AG09319 (cell line): ENCODE measurements around the gene SLC9A2.

Experiments
- DNase-seq: peaks from one replicate; pipeline ENCODE4 v3.0.0-alpha.2; 2010; ENCODE audit warnings: low read depth; ENCODE audit errors: extremely low read depth
- TF ChIP-seq, protein P1 (sequence below): IDR thresholded peaks from 2 replicates; pipeline ENCODE4 v1.5.1; 2011; ENCODE audit warnings: low read depth, mild to moderate bottlenecking, inconsistent platforms, low read length, moderate library complexity

The SLC9A2 gene

DNA sequence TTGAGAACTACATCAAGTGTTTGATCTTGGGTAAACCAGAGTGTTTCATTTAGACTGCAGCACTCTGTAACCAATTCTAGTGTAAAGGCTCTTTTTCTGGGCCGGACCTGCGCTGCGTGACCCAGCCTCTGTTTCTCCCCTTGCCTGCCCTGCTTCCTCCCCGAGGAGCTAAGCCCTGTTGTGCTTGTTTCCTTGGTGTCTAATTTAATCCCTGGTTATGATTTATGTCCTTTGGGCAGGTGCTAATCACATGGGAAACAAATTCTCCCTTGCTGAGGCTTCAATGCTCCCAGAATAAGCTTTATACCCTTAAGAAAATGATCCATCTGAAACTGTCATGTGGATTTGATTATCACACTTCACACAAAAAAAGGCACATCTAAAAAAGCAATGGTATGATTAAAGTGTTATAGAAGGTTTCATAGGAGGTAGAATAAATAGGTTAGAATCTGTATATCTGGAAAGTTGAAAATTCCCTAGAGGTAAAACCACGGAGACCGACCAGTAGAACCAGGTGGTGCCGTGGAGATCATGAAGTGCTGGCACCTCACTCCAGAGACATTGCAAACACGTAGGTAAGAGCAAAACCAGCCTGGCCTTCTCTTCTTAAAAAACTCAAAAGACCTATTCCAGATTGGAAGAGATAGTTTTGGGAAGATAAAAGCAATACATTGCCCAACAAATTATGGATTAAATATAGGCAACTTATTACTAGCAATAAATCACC is 31.0 kb upstream of the SLC9A2 start:
- TF ChIP-seq, protein P1, sequence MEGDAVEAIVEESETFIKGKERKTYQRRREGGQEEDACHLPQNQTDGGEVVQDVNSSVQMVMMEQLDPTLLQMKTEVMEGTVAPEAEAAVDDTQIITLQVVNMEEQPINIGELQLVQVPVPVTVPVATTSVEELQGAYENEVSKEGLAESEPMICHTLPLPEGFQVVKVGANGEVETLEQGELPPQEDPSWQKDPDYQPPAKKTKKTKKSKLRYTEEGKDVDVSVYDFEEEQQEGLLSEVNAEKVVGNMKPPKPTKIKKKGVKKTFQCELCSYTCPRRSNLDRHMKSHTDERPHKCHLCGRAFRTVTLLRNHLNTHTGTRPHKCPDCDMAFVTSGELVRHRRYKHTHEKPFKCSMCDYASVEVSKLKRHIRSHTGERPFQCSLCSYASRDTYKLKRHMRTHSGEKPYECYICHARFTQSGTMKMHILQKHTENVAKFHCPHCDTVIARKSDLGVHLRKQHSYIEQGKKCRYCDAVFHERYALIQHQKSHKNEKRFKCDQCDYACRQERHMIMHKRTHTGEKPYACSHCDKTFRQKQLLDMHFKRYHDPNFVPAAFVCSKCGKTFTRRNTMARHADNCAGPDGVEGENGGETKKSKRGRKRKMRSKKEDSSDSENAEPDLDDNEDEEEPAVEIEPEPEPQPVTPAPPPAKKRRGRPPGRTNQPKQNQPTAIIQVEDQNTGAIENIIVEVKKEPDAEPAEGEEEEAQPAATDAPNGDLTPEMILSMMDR: no peak
- no peak for DNase-seq

DNA sequence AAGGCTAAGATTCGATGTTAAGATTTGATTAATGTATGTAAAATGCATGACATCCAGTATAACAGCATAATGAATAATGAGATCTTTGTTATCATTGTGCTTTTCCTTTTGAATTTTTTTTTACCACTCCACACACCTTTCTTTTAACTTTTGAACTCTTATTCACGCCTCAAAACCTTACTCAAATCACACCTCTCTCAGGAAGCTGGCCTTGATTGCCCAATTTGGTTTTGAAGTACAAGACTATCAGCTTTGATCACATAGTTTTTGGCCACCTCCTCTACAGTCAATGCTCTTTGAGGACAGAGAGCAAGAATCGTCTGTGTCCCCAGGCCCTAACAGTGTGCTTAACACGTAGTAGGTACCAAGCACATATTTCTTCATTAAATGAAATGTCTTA is 29.9 kb upstream of the SLC9A2 start:
- TF ChIP-seq, protein P1: no peak
- no peak for DNase-seq

DNA sequence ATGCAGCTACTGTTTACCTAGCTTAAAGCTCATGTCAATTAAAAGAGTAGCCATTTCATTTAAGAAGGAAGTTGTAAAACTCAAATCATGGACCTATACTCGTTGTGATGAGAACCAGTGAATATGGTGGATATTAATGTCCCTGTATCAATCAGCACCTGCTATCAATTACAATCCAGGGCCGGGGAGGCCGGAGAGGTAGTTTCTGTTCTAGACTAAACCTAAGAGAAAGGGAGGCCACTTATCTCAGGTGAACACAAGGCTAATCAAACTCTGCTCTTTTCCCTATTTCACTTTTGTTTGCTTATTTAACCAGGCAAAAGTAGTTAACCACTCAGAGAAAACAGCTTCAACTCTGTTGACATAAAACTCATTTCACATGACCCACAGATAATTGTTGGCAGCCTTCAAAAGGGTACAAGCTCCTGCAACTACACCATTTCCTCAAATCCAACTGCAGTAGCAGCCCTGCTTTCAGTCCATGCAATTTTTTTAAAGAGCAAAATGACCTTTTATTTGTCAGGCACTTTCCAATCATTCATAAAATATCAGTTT is 27.8 kb upstream of the SLC9A2 start:
- TF ChIP-seq, protein P1: no peak
- DNase-seq: no peak

DNA sequence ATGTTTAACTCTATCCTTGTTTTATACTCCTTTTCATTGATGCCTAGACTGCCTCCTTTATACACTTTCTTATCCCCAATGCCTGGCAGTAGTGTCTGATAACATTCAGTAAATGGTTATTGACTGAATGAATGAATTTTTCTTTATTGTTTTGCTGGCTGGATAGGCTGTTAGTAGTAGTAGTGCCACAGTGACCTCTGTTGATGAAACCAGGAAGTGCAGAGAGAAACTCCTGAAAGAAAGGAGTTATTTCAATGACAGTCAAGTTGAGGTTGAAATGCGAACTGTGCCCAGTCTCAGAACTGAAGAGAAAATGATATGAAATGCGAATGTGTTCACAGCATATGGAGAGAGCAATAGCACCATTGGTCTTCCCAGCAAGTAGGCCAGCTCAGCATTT is 26.8 kb upstream of the SLC9A2 start:
- TF ChIP-seq, protein P1: peak; percentile 38

DNA sequence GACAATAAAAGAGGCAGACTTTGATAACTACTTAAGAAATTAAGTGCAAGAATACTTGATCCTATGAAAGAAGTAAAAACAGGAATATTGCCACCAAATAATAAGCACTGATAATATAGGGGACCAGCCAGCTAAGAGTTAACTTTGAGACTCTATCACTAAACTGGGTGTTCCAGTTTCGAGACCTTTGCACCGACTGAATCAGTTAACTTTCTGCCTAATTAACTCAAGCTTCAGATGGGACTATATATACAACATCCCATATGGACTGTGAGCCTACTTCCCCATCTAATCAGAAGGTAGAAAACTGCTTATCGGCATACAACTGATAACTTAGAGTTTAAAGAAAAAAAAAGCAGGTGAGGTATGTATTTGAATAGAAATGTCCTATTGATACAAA is 25.8 kb upstream of the SLC9A2 start:
- DNase-seq: no peak
- TF ChIP-seq, protein P1: no peak

More for the DNA sequence above, 26.8 kb upstream of the SLC9A2 start:
- no peak for DNase-seq

DNA sequence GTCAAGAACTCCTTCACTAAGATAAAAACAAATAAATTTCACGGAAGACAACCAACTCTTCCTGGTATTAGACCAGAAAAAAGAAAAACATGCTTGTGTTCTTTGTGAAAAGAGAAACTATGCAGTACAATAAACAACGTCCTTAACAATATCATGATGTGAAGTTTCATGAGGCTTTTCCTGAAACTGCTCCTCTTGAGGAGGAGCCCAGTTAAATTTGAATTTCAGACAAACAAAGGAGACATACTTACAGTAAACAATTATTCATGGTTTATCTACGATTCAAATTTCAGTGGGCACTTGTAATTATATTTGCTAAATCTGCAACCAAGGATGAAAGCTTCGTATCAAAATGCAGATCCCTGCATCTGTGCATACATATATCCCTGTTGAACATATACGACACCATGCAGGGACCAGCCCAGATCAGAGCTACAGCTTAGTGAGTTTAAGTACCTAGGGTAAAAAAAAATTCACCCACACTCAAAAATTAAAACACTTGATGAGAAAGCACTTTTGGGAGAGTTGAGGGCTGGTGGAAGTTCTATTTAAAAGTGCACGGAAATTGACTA is 24.8 kb upstream of the SLC9A2 start:
- TF ChIP-seq, protein P1: no peak
- DNase-seq: no peak

DNA sequence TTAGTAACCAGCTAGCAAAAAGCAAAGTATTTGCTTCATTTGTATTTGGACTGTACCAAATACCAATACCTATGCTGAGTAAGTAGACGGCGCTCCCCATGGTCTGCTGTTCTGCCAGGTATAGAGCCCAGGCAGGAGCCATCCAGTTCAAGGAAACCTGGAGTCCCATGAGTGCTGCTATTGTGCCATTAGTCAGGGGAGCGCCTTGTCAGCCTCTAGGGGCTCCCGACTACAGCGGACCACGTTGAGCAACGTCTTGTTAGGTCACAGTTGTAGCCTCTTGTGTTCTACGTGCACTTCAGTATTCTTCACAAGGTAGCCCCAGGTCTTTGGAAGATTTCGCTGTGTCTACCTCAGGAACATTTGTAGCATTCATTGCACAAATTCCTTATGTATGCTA is 21.6 kb upstream of the SLC9A2 start:
- DNase-seq: no peak
- TF ChIP-seq, protein P1: no peak
